ENCODE measurements around the gene RFX6.
"Not testable (repeated sequence)": the region's sequence is repeated elsewhere in the genome, so short reads cannot be mapped to it uniquely, and the experiment has no call there.

Gene RFX6, protein sequence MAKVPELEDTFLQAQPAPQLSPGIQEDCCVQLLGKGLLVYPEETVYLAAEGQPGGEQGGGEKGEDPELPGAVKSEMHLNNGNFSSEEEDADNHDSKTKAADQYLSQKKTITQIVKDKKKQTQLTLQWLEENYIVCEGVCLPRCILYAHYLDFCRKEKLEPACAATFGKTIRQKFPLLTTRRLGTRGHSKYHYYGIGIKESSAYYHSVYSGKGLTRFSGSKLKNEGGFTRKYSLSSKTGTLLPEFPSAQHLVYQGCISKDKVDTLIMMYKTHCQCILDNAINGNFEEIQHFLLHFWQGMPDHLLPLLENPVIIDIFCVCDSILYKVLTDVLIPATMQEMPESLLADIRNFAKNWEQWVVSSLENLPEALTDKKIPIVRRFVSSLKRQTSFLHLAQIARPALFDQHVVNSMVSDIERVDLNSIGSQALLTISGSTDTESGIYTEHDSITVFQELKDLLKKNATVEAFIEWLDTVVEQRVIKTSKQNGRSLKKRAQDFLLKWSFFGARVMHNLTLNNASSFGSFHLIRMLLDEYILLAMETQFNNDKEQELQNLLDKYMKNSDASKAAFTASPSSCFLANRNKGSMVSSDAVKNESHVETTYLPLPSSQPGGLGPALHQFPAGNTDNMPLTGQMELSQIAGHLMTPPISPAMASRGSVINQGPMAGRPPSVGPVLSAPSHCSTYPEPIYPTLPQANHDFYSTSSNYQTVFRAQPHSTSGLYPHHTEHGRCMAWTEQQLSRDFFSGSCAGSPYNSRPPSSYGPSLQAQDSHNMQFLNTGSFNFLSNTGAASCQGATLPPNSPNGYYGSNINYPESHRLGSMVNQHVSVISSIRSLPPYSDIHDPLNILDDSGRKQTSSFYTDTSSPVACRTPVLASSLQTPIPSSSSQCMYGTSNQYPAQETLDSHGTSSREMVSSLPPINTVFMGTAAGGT

DNA sequence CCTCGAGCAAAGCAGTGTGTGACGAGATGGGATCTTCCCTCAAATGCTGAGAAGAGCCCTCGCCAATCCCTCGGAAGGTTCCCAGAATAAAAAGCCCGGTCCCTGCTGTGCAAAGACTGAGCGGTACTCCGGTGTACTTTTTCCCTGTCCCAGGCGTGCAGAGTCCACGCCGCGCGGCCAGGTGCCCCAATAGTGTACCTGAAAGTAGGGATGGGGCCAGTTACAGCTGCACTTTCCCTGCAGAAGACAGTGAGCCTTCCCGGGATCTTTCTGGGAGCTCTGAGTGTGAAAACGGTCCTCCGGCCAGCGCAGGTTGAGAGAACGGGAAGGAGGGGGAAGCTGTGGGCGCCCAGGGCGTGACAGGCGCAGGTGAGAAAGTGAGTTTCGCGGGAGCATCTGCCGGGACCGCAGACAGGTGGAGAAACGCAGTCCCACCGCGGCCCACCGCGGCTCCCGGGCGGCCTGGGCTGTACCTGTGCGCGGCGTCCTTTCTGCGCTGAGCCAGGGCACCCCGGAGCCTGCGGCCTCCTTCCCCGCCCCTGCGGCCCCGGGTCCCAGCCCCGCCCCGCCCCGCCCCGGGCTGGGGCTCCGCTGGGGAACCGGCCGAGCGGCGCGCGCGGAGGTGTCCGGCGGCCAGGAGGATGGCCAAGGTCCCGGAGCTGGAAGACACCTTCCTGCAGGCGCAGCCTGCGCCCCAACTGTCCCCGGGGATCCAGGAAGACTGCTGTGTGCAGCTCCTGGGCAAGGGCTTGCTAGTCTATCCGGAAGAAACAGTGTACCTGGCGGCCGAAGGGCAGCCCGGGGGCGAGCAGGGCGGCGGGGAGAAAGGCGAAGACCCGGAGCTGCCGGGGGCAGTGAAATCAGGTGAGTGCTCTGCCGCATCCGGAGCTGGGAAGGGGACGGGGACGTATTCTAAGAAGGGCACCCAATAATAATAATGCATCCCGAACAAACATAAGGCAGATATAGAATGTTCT, at the start of gene RFX6:
TSS of gene RFX6 (plus strand) at position 608 of the 977 bp plus-strand sequence. CDS start at position 642, 34 bp downstream.
- H3K36me3 Mint-ChIP-seq = no peaks in the 10 kb centered on the region
- DNase-seq (ENCODE audit: low spot score in 2 of 2) (no peak), ATAC-seq (ENCODE audit: low read depth) (peak; percentile 19)
- no peak within 1 kb of the TSS for H3K27ac Mint-ChIP-seq
- peaks cover 8% of the 10 kb centered on the region for H3K4me1 Mint-ChIP-seq
- H3K27me3 Mint-ChIP-seq = peaks cover 7% of the 10 kb centered on the region
- peak within 1 kb of the TSS; percentile 74 for H3K4me3 Mint-ChIP-seq
- peaks cover 2% of the 10 kb centered on the region for H3K9me3 Mint-ChIP-seq

DNA sequence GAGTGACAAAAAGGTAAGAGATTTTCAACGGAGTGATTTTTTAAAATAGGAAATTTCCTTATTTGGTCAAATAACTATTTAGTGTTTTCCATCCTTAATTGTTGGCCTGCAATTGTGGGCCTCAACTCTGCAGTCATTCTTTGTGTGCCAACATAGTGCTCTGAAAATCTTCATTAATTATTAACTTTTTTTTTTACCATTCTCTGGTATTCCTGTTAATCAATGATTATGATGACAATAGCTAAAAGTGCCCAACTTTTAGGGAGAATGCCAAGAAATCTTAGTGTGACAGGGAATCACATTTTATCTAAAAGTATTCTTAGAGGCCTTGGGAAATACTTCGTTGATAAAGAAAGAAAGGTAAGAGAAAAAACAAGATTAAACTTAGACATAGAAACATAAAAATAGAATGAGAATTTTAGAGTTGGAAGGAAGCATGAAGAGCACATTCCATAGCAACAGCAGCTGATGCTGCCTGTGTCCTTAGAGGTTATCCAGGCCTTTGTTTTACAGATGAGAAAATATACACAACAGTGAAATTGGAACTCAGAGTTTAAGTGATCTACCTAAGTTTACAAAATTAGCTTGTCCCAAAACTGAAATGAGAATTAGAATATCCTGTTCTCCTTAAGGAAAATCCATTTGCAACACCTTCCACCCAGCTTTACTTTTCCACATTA, 49.3 kb upstream of the RFX6 start:
- Mint-ChIP-seq H3K9me3 (peaks cover 8% of the 10 kb centered on the region), H3K36me3 (no peaks in the 10 kb centered on the region), H3K27me3 (no peaks in the 10 kb centered on the region), H3K4me1 (no peaks in the 10 kb centered on the region), H3K4me3 (no peak overlapping the region), H3K27ac (no peak overlapping the region)
- DNase-seq (ENCODE audit: low spot score in 2 of 2) (no peak), ATAC-seq (ENCODE audit: low read depth) (no peak)

DNA sequence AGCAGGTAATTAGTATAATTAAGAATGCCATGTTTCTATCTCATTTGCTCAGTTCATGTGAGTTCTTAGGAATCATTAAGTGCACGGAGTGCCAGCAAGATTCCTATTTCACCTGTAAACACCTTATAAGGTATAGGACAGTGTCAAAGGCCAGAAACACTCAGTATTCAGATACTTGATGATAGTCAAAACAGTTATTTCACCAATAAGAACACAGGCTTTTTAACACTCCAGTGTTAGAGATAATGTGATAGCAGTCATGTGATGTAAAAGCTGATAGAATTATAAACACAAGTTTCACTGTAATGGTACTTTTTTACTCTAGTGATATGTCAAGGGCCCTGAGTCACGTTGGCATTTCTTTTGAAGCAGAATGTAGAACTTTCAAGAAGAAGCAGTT, 48.1 kb upstream of the RFX6 start, which contains the start of gene GPRC6A:
TSS of gene GPRC6A (minus strand) at position 101 of the 400 bp plus-strand sequence. CDS start at position 31, 70 bp downstream.
- no peak for ATAC-seq (ENCODE audit: low read depth)
- H3K27ac Mint-ChIP-seq = no peak within 1 kb of the TSS

DNA sequence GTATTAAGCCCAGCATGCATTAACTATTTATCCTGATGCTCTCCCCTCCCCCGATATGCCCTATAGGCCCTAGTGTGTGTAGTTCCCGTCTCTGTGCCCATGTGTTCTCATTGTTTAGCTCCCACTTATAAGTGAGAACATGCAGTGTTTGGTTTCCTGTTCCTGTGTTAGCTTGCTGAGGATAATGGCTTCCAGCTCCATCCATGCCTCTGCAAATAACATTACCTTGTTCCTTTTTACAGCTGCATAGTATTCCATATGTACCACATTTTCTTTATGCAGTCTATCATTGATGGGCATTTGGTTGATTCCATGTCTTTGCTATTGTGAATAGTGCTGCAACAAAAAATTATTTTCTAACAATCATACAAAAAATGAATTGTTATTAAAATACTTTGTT, 42.5 kb upstream of the RFX6 start:
- not testable (repeated sequence) for ATAC-seq (ENCODE audit: low read depth); H3K4me3 Mint-ChIP-seq; H3K27ac Mint-ChIP-seq; H3K36me3 Mint-ChIP-seq; H3K9me3 Mint-ChIP-seq; H3K4me1 Mint-ChIP-seq; H3K27me3 Mint-ChIP-seq; DNase-seq (ENCODE audit: low spot score in 2 of 2)

More for the DNA sequence above, 48.1 kb upstream of the RFX6 start, which contains the start of gene GPRC6A:
- Mint-ChIP-seq H3K4me3 (no peak within 1 kb of the TSS), H3K4me1 (no peaks in the 10 kb centered on the region), H3K27me3 (no peaks in the 10 kb centered on the region), H3K9me3 (peaks cover under 1% of the 10 kb centered on the region), H3K36me3 (no peaks in the 10 kb centered on the region)
- DNase-seq (ENCODE audit: low spot score in 2 of 2) = no peak

DNA sequence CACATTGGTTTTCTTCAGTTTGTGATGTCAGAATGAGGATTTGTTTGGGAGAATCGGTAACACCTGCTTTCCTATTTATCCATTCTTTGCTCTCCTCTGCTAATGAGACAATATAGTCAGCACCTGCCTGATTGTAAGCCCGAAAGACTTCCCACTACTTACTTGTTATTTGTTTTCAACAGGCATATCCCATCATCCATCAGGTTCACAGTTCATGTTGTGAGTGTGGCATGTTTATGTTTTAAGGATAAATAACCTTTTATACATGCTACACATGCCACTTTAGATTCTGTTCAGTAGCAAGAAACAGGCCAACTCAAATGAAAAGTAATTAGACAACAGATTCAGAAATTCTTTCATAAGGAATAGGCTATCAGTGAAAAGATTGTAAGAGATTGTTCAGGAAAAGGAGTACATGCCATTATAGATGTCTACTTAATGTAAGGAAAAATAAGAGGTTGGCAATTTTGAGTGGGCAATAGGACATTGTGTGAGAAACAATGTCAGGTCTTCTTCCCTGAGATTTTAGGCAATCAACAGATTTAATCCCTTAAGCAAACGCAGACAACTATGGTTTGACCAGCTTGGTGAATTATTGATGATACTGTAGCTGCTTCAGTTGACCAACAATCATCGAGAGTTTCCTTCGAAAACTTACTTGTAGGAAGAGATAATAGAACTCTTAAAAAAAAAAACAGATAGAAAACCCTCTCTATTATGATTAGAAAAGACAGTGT, 40.3 kb upstream of the RFX6 start:
- Mint-ChIP-seq H3K9me3 (no peaks in the 10 kb centered on the region), H3K4me1 (no peaks in the 10 kb centered on the region), H3K4me3 (no peak overlapping the region), H3K27me3 (peaks cover 2% of the 10 kb centered on the region), H3K36me3 (no peaks in the 10 kb centered on the region), H3K27ac (no peak overlapping the region)
- DNase-seq (ENCODE audit: low spot score in 2 of 2) = no peak
- ATAC-seq (ENCODE audit: low read depth) = no peak

DNA sequence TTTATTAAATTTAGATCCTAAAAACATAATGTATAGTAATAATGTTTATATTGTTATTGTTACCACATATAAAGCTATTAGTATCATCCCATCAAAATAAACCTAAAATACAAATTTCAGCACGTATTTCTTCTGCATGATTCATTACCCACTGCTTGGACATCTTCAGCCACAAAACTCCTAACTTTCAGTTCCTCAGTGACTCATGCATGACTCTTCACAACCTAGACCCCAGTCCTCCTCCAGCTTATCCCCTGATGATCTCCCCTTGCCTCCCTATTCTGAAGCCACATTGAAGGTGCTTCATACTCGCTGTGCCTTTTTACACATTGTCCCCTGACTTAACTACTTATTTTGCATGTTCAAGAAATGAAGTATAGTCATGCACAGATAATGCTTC, 37.0 kb upstream of the RFX6 start:
- Mint-ChIP-seq H3K27ac (no peak overlapping the region), H3K4me1 (no peaks in the 10 kb centered on the region), H3K27me3 (peaks cover 2% of the 10 kb centered on the region), H3K36me3 (no peaks in the 10 kb centered on the region), H3K9me3 (peaks cover 1% of the 10 kb centered on the region), H3K4me3 (no peak overlapping the region)
- ATAC-seq (ENCODE audit: low read depth) (no peak), DNase-seq (ENCODE audit: low spot score in 2 of 2) (no peak)

DNA sequence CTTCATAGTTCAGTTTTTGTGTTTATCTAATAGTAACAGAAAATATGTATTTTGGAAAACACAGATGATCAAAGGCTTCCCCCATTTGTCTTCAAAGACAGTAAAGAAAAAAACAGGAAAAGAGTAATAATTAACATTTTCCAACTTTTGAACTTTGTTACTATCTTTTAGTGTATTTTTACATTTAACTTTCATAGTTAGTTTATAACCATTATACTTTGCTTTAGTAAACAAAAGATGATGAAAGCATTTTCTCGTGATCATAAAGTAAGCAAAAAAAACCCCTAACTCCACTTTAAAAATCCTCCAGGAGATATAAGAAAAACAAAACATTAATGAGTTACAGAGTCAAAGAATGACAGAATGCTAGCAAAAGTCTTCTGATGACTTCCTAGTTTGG, 34.6 kb upstream of the RFX6 start:
- H3K27me3 Mint-ChIP-seq = peaks cover 2% of the 10 kb centered on the region
- H3K9me3 Mint-ChIP-seq = peaks cover 2% of the 10 kb centered on the region
- DNase-seq (ENCODE audit: low spot score in 2 of 2) (no peak), ATAC-seq (ENCODE audit: low read depth) (no peak)
- no peak overlapping the region for H3K4me3 Mint-ChIP-seq
- H3K4me1 Mint-ChIP-seq = no peaks in the 10 kb centered on the region
- H3K36me3 Mint-ChIP-seq = no peaks in the 10 kb centered on the region
- no peak overlapping the region for H3K27ac Mint-ChIP-seq

DNA sequence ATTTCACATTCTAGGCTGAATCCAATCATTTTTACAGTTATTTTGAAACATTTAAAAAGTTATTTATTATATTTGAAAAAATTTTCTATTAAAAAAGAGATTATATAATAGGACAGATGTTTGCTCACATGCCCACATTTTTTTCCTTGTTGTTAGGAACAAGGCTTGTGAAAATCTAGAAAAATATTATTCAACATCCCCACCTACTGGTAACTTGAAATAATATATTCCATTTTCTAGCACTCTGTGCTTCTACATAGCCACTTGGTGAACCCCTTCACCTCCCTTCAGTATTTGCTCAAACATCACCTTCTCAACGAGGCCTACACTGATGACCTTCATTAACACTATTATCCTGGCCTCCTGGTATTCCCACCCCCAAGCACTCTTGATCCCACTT, 29.8 kb upstream of the RFX6 start:
- H3K27ac Mint-ChIP-seq = no peak overlapping the region
- H3K27me3 Mint-ChIP-seq = peaks cover 2% of the 10 kb centered on the region
- H3K9me3 Mint-ChIP-seq = peaks cover 2% of the 10 kb centered on the region
- no peaks in the 10 kb centered on the region for H3K4me1 Mint-ChIP-seq
- H3K4me3 Mint-ChIP-seq = no peak overlapping the region
- DNase-seq (ENCODE audit: low spot score in 2 of 2) (no peak), ATAC-seq (ENCODE audit: low read depth) (no peak)
- H3K36me3 Mint-ChIP-seq = no peaks in the 10 kb centered on the region

DNA sequence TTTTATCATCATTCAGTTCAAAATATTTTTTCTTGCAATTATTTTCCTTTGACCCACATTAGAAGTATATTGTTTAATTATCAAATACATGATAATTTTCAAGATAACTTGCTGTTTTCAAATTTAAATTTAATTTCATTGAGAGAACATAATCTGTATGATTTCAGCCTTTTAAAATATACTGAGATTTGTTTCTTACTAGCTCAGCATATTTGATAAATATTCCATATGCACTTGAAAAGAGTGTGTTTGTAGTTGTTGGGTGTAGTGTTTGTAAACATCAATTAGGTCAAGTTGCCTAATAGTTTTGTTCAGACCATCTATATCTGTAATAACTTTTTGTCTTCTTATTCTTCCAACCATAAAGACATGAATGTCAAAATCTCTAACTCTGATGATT, 19.0 kb upstream of the RFX6 start:
- no peaks in the 10 kb centered on the region for H3K4me1 Mint-ChIP-seq
- H3K27ac Mint-ChIP-seq = no peak overlapping the region
- H3K27me3 Mint-ChIP-seq = no peaks in the 10 kb centered on the region
- no peak overlapping the region for H3K4me3 Mint-ChIP-seq
- DNase-seq (ENCODE audit: low spot score in 2 of 2) = no peak
- ATAC-seq (ENCODE audit: low read depth) = no peak
- peaks cover 17% of the 10 kb centered on the region for H3K9me3 Mint-ChIP-seq
- H3K36me3 Mint-ChIP-seq = peaks cover 2% of the 10 kb centered on the region

DNA sequence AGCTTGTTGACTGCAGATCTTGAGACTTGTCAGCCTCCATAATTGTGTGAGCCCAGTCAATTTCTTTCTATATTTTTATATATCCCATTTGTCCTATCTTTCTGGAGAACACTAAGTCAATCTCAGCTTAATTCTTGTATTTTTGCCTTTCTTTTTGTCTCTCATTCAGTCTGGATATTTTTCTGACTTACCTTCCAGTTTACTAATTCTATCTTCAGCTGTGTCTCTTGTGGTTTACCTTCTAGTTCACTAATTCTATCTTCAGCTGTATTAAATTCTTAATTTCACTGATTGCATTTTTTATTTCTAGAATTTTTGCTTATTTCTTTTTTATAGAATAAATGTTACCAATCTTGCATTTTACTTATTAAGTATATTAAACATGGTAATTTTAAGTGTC, 17.8 kb upstream of the RFX6 start:
- H3K27ac Mint-ChIP-seq = no peak overlapping the region
- ATAC-seq (ENCODE audit: low read depth) = no peak
- no peaks in the 10 kb centered on the region for H3K27me3 Mint-ChIP-seq
- no peak overlapping the region for H3K4me3 Mint-ChIP-seq
- no peaks in the 10 kb centered on the region for H3K4me1 Mint-ChIP-seq
- H3K36me3 Mint-ChIP-seq = peaks cover 2% of the 10 kb centered on the region
- DNase-seq (ENCODE audit: low spot score in 2 of 2) = no peak
- H3K9me3 Mint-ChIP-seq = peaks cover 17% of the 10 kb centered on the region

DNA sequence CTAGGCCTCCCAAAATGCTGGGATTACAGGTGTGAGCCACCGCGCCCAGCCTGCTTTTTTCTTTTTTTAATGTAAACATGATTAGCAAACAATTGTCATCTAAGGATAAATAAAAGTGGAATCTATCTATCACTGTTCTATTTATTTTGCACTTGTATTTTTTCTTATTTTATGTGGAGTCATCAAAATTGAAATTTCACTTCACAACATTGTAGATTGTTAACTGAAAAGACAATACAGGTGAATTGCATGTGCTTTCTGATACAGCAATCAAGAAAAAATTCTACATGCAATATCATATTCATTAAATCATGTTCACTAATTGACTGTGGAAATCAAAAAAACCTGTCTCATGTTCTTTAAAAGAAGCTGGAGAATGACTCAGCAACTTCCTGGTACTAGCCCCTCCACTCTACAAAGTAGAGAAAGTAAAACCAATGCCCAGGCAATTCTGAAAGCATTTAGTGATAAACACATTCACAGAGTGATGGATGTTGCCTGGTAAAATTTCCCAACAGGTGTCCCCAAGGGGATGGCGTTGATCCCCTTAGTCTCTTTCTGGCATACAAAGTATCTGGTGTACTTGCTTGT, 10.7 kb upstream of the RFX6 start:
- ATAC-seq (ENCODE audit: low read depth) (no peak), DNase-seq (ENCODE audit: low spot score in 2 of 2) (no peak)
- Mint-ChIP-seq H3K9me3 (no peaks in the 10 kb centered on the region), H3K27me3 (peaks cover 8% of the 10 kb centered on the region), H3K4me3 (no peak overlapping the region), H3K4me1 (no peaks in the 10 kb centered on the region), H3K27ac (no peak overlapping the region), H3K36me3 (no peaks in the 10 kb centered on the region)

DNA sequence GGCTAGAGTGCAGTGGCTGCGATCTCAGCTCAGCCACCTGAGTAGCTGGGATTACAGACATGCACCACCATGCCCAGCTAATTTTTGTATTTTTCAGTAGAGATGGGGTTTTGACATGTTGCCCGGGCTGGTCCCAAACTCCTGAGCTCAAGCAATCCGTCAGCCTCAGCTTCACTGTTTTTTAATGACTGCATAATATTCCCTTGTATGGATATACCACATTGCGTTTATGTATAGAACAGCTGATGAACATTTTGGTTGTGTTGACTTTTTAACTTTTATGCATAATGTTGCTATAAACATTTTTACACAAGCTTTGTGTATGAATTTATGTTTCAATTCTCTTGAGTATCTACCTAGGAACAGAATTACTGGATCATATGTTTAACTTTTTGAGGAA, 4.3 kb upstream of the RFX6 start:
- no peak for DNase-seq (ENCODE audit: low spot score in 2 of 2)
- H3K36me3 Mint-ChIP-seq = no peaks in the 10 kb centered on the region
- H3K27ac Mint-ChIP-seq = no peak overlapping the region
- H3K4me3 Mint-ChIP-seq = no peak overlapping the region
- peaks cover 13% of the 10 kb centered on the region for H3K27me3 Mint-ChIP-seq
- no peak for ATAC-seq (ENCODE audit: low read depth)
- H3K4me1 Mint-ChIP-seq = peaks cover 8% of the 10 kb centered on the region
- H3K9me3 Mint-ChIP-seq = peaks cover 3% of the 10 kb centered on the region
